Measurements from ENCODE around the gene ITIH5.

The ITIH5 gene

DNA sequence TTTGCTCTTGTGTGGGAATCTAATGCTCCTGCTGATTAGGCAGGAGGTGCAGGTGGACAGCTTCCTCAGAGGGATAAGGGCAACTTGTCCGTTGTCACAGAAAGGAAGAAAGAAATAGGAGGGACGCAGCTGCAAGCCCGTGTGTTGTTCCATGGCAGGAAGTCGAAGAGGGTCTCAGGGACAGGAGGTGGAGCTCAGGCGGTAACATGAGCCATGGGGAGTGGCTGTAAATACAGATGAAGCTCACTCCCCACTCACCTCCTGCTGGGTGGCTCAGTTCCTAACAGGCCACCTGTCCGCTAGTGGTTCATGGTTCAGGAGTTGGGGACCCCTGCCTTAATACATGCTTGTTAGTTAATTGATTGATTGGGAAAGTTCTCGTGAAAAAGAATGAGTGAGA, 154.3 kb downstream of the ITIH5 start:
- H3K4me3 ChIP-seq (ENCODE audit: control insufficient read depth, low read depth, low read length): no peak overlapping the region
- TF ChIP-seq, protein P1, sequence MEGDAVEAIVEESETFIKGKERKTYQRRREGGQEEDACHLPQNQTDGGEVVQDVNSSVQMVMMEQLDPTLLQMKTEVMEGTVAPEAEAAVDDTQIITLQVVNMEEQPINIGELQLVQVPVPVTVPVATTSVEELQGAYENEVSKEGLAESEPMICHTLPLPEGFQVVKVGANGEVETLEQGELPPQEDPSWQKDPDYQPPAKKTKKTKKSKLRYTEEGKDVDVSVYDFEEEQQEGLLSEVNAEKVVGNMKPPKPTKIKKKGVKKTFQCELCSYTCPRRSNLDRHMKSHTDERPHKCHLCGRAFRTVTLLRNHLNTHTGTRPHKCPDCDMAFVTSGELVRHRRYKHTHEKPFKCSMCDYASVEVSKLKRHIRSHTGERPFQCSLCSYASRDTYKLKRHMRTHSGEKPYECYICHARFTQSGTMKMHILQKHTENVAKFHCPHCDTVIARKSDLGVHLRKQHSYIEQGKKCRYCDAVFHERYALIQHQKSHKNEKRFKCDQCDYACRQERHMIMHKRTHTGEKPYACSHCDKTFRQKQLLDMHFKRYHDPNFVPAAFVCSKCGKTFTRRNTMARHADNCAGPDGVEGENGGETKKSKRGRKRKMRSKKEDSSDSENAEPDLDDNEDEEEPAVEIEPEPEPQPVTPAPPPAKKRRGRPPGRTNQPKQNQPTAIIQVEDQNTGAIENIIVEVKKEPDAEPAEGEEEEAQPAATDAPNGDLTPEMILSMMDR (IDR thresholded peaks at IDR 0.05; ENCODE audit: control insufficient read depth, insufficient read depth, low read depth, low read length, missing control alignments): no peak
- DNase-seq (ENCODE audit: low read depth): no peak

DNA sequence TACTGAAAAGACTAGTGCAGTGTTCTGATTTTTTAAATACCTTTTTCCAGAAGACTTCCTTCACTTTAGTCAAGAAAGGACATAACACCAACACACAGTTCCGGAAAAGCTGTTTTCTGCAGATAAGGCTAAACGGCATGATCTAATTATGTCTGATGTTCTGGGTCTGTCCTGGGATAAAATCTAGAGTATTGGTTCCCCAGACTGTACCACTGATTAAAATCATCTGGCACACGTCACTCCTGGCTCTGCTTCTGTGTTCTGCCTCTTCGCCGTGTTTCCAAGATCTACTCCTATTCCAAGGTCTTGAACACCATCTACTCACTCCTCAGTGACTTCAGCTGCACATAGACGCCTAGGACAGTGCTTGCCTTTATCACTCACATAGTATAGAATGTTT, 155.2 kb downstream of the ITIH5 start:
- TF ChIP-seq, protein P1 (IDR thresholded peaks at IDR 0.05; ENCODE audit: control insufficient read depth, insufficient read depth, low read depth, low read length, missing control alignments): no peak

More for the DNA sequence above, 155.2 kb downstream of the ITIH5 start:
- no peak for DNase-seq (ENCODE audit: low read depth)
- H3K4me3 ChIP-seq (ENCODE audit: control insufficient read depth, low read depth, low read length): no peak overlapping the region

Data from AG09309 (cell line).